Activated CD8-positive, alpha-beta T cell treated with anti-CD3 and anti-CD28 coated beads, Interleukin-2, amount 10 ng/mL, durations not matched to agents 7 days and 5 days (primary cell): ENCODE results near the gene MTCP1. TPM values are rescaled to one million over a fixed set of nuclear protein-coding genes. Genes with fewer than 3 reads are reported as not detected.

Source experiments
- ATAC-seq: fragments of 150-1000 bp; cut with Tn5 transposase; one replicate; pipeline ENCODE4 v1.10.0; 2021; ENCODE audit warnings: moderate library complexity
- CTCF ChIA-PET: fragments of 350-600 bp; sonication (Branson Sonifier 250); formaldehyde crosslinking; loops from one replicate; lab custom pipeline; 2021; ENCODE audit warnings: antibody characterized with exemption; lab: Charles Lee
- POLR2A ChIA-PET: fragments of 350-600 bp; sonication (Branson Sonifier 250); formaldehyde crosslinking; loops from one replicate; lab custom pipeline; 2021; ENCODE audit warnings: antibody characterized with exemption; lab: Charles Lee
- DNase-seq: peaks from one replicate; pipeline ENCODE4 v3.0.0-alpha.2; 2020
- H3K27ac Mint-ChIP-seq: one replicate; pipeline ENCODE4 v1.8.0; 2021; ENCODE audit warnings: mild to moderate bottlenecking, mixed read lengths
- H3K27me3 Mint-ChIP-seq: one replicate; pipeline ENCODE4 v1.8.0; 2021; ENCODE audit warnings: low read depth, mixed read lengths
- H3K36me3 Mint-ChIP-seq: one replicate; pipeline ENCODE4 v1.8.0; 2021; ENCODE audit warnings: low read depth, mixed read lengths
- H3K4me1 Mint-ChIP-seq: one replicate; pipeline ENCODE4 v1.8.0; 2021; ENCODE audit warnings: low read depth, mixed read lengths
- H3K4me3 Mint-ChIP-seq: one replicate; pipeline ENCODE4 v1.8.0; 2021; ENCODE audit warnings: mild to moderate bottlenecking, mixed read lengths
- H3K9me3 Mint-ChIP-seq: one replicate; pipeline ENCODE4 v1.8.0; 2022; ENCODE audit warnings: mixed read lengths; ENCODE audit not compliant: insufficient read depth
- total RNA-seq, 2 experiments: library from RNA; stranded (reverse); gene quantifications; one replicate each; pipeline ENCODE4 v1.2.3, GENCODE V29; 2021

MTCP1 gene
- total RNA-seq, 2 experiments from 2014 or later = 20.2 to 21.4 TPM

DNA sequence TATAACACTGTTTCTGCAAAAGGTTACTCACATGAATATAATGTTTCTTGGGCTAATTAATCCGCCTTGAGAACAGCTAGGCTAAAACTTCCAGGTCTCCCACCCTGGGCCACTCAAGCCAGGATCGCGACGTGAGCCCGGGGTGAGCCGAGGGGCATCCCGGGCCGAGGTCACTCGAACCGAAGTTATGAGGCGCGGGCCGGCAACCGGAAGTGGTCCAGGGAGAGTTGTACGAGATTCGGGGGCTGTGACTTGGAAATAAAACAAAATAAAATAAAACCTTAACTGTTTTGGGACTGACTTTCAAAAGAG lies 317 bp downstream of the MTCP1 start:
- DNase-seq (no peak), ATAC-seq (peak; percentile 3)
- no peaks in the 10 kb centered on the region for H3K9me3 Mint-ChIP-seq
- H3K27ac Mint-ChIP-seq = peak overlapping the region; percentile 92
- H3K4me1 Mint-ChIP-seq = peaks cover 44% of the 10 kb centered on the region
- ChIA-PET POLR2A (interaction anchor here (0.5 to 1.1 kb wide), 3 partner anchors 44 to 564 kb away, joined by 3 read pairs; partner anchors contain the start of gene FUNDC2), CTCF (interaction anchor here (2.8 kb wide), 1 partner anchor 13 kb away, joined by 16 read pairs; no protein-coding TSS in a partner anchor)
- H3K4me3 Mint-ChIP-seq = peak overlapping the region; percentile 82
- H3K36me3 Mint-ChIP-seq = peaks cover 31% of the 10 kb centered on the region
- H3K27me3 Mint-ChIP-seq = no peaks in the 10 kb centered on the region

DNA sequence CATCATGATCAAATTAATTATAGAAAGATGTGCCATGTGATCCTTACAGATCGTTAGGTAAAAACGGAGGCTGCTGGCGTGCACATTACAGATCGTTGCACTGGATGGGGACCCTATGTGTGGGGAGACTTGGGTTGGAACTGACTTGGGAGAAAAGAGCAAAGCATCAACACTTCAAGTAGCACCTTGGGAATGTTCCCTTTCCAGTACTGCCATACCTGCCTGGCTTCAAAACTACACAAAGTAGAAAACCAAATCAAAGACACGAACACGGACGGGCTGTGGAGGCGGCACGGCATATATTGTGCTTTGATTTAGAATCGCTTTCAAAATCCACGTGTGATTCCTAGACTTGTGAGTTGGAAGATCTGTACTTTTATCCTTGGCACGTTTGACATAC lies 898 bp downstream of the MTCP1 start:
- Mint-ChIP-seq H3K4me3 (peak overlapping the region; percentile 82), H3K9me3 (no peaks in the 10 kb centered on the region), H3K27me3 (no peaks in the 10 kb centered on the region), H3K4me1 (peaks cover 38% of the 10 kb centered on the region), H3K27ac (peak overlapping the region; percentile 92), H3K36me3 (peaks cover 25% of the 10 kb centered on the region)
- ChIA-PET POLR2A (interaction anchor here (0.5 to 1.1 kb wide), 3 partner anchors 43 to 564 kb away, joined by 3 read pairs; partner anchors contain the start of gene FUNDC2), CTCF (interaction anchor here (2.8 kb wide), 1 partner anchor 12 kb away, joined by 16 read pairs; no protein-coding TSS in a partner anchor)
- no peak for DNase-seq
- no peak for ATAC-seq

DNA sequence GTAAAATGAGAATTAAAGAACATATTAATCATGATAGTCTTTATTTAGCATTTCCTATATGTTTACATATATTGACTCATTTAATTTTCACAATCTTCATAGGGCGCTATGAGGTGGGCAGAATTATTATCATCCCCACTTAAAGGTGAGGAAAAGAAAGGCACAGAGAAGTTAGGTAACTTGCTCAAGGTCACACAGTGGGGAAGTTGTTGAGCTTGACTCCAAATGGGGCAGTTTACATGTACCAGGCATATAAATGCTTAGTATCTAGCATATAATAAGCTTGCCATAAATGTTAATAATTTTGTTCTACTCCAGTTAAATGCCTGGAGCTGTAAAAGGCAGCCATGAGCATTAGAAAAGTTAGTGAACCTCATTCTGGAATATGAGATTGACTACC lies 1.5 kb downstream of the MTCP1 start:
- no peak overlapping the region for H3K27ac Mint-ChIP-seq
- POLR2A ChIA-PET = interaction anchor here (0.8 kb wide), 1 partner anchor 43 kb away, joined by 3 read pairs; the partner anchor contains the start of gene FUNDC2

DNA sequence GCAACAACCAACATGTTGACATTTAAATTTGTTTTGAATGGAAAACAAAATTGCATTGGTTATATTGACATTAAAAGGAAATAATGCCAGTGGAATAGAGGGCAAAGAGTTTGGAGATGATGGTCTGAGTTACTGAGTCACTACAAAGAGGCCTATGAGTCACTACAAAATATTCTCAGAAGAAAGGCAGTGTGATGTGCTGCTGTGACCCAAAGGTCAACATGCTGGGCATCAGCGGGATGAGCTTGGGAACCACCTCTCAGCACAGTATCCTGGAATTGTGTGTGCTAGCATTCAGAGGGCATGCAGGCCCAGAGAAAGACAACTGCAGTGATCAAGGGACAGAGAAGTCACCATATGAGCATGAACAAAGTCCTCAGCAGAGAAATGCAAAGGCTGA lies 2.8 kb downstream of the MTCP1 start:
- Mint-ChIP-seq H3K27ac (no peak overlapping the region), H3K4me3 (peak overlapping the region; percentile 31), H3K36me3 (peaks cover 12% of the 10 kb centered on the region), H3K27me3 (no peaks in the 10 kb centered on the region), H3K9me3 (no peaks in the 10 kb centered on the region), H3K4me1 (peaks cover 25% of the 10 kb centered on the region)
- ChIA-PET CTCF (interaction anchor here (2.8 kb wide), 1 partner anchor 10 kb away, joined by 16 read pairs; no protein-coding TSS in a partner anchor), POLR2A (interaction anchor here (0.6 kb wide), 1 partner anchor 40 kb away, joined by 3 read pairs; no protein-coding TSS in a partner anchor)
- DNase-seq (no peak), ATAC-seq (no peak)

More for the DNA sequence above, 1.5 kb downstream of the MTCP1 start:
- no peaks in the 10 kb centered on the region for H3K27me3 Mint-ChIP-seq
- peaks cover 24% of the 10 kb centered on the region for H3K36me3 Mint-ChIP-seq
- no peak for DNase-seq
- no peaks in the 10 kb centered on the region for H3K9me3 Mint-ChIP-seq
- peak overlapping the region; percentile 82 for H3K4me3 Mint-ChIP-seq
- peaks cover 37% of the 10 kb centered on the region for H3K4me1 Mint-ChIP-seq
- CTCF ChIA-PET = interaction anchor here (2.8 kb wide), 1 partner anchor 12 kb away, joined by 16 read pairs; no protein-coding TSS in a partner anchor
- no peak for ATAC-seq

DNA sequence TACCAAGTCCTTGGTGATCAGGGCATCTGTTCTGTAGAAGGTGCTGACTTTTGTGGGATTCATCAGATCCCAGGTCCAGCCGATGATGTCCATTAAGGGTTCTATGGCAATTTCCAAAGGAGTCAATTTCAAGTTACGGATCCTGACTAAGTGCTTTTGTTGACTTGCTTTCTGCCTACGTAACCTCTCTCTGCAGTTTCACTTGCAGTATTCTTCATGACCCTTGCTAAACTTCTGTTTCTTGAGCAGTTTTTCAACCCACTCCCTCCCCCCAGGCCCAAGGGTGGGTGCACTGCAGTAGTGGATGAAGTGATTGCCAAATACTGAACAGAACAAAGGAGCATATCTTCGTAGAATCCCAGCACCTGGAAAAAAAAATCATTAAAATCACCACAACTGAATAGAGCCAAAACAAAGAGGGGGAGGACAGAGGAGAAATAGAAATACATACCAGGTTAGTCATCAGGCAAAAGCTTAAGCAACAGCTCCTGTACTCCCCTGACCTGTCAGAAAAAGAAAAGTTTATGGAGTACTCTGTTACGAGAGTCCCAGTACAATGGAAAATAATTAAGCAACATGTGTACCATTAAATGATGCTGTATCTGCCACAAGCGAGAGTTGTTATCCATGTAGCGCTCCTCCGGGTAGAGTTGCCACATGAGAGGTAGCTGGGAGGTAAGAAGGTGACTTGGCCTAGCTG lies 5.8 kb downstream of the MTCP1 start:
- peaks cover 12% of the 10 kb centered on the region for H3K4me1 Mint-ChIP-seq
- no peak overlapping the region for H3K27ac Mint-ChIP-seq
- H3K27me3 Mint-ChIP-seq = no peaks in the 10 kb centered on the region
- CTCF ChIA-PET = interaction anchor here (2.3 kb wide), 1 partner anchor 8 kb away, joined by 9 read pairs; no protein-coding TSS in a partner anchor
- no peak for ATAC-seq
- H3K36me3 Mint-ChIP-seq = peaks cover 9% of the 10 kb centered on the region
- H3K4me3 Mint-ChIP-seq = no peak overlapping the region
- POLR2A ChIA-PET = no interaction called here
- H3K9me3 Mint-ChIP-seq = no peaks in the 10 kb centered on the region
- DNase-seq = no peak

DNA sequence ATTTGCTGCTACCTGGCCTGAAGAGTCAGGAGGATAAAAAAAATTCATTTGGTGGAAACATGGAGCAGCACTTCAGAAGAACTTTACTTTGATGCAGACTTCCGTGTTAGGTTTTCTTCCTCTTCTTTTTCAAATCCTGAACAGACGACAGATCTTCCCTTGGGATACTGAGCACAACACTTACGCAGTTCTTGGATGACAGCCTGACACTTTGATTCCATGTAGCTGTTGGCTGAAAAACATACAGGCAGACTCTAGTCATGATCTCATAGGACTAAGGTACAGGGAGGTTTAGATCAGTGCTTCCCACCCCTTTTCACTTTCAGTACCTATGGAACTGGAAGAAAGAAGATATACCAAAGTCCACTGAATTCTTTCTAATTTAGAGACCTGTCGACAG lies 9.2 kb downstream of the MTCP1 start:
- DNase-seq (no peak), ATAC-seq (no peak)
- H3K9me3 Mint-ChIP-seq = no peaks in the 10 kb centered on the region
- no peak overlapping the region for H3K4me3 Mint-ChIP-seq
- POLR2A ChIA-PET = interaction anchor here (1.0 kb wide), 1 partner anchor 10 kb away, joined by 3 read pairs; the partner anchor contains the start of gene BRCC3
- CTCF ChIA-PET = interaction anchor here (1.0 to 2.1 kb wide), 3 partner anchors 13 to 81 kb away, joined by 3 to 12 read pairs (median 5); no protein-coding TSS in a partner anchor
- H3K27ac Mint-ChIP-seq = no peak overlapping the region
- peaks cover 6% of the 10 kb centered on the region for H3K36me3 Mint-ChIP-seq
- H3K27me3 Mint-ChIP-seq = no peaks in the 10 kb centered on the region
- H3K4me1 Mint-ChIP-seq = peaks cover 16% of the 10 kb centered on the region

DNA sequence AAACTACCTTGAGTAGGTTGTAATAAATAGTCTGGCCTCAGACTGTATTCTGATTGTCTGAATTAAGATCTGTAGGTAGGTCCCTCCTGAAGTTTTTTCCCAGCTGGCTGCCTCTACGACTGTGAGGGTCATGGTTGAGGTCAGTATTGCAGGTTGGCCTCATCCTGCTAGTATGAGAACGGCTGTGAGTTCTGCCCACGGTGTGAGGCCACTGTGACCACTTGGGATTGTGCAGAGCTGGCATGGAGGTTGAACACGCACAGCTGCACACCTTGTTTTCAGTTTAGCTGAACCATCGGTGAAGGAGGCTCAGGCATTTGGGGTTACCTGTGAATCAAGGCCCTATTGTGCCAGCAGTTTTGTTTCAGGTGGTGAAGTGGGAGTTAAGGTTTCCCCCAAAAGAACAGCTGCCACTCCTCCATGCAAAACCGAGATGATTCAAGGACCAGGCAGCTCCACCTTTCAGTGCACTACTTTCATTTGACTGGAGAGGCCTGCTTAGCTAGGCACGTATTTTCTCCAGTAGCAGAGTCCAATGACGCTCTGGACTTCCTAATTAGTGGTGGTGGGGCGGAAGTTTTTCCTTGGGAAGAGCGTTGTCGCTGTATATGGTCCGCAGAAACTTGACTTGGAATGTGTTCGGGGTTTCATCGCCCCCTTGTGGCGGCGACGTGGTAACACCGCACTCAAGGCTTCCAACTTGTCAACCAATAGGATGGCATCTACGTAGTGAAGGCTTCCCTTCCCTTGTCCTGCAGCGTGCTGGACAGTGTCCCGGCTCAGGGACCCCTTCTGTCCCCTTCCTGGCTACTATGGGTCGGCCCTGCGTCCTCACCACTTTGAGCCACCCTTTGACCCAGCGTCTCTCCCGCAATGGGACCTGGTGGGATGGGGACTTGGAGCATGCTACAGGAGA lies 13.8 kb downstream of the MTCP1 start:
- H3K9me3 Mint-ChIP-seq = no peaks in the 10 kb centered on the region
- ATAC-seq = peak; percentile 82
- H3K36me3 Mint-ChIP-seq = peaks cover 20% of the 10 kb centered on the region
- POLR2A ChIA-PET = no interaction called here
- DNase-seq = peak; percentile 62
- H3K27me3 Mint-ChIP-seq = no peaks in the 10 kb centered on the region
- peaks cover 36% of the 10 kb centered on the region for H3K4me1 Mint-ChIP-seq
- H3K4me3 Mint-ChIP-seq = peak overlapping the region; percentile 60
- peak overlapping the region; percentile 77 for H3K27ac Mint-ChIP-seq
- CTCF ChIA-PET = interaction anchor here (0.6 to 3.3 kb wide), 23 partner anchors 8 to 158 kb away, joined by 3 to 19 read pairs (median 8); partner anchors contain the start of gene FUNDC2

DNA sequence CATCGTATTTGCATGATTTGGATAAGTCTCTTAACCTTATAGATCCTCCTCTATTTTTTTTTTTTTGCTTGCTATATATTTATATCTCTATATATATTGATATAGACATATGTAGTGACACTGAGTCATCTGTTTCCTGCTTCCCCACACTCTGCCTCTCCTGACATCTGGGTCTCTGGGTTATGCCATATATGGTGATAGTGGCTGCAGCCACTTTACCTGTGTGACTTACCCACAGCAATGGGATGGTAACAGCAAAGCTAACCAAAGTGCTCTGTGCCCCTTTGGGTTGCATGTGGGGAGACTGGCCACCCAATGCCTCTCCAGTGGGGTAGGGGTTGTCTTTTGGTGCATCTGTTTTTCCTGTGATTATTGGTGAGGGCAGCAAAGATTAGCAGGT lies 14.5 kb downstream of the MTCP1 start:
- Mint-ChIP-seq H3K27me3 (no peaks in the 10 kb centered on the region), H3K4me3 (peak overlapping the region; percentile 60), H3K27ac (peak overlapping the region; percentile 77), H3K4me1 (peaks cover 41% of the 10 kb centered on the region), H3K9me3 (no peaks in the 10 kb centered on the region), H3K36me3 (peaks cover 22% of the 10 kb centered on the region)
- peak; percentile 73 for ATAC-seq
- ChIA-PET POLR2A (no interaction called here), CTCF (interaction anchor here (0.8 to 3.3 kb wide), 21 partner anchors 8 to 158 kb away, joined by 3 to 19 read pairs (median 9); partner anchors contain the start of gene FUNDC2)
- DNase-seq = peak; percentile 29

DNA sequence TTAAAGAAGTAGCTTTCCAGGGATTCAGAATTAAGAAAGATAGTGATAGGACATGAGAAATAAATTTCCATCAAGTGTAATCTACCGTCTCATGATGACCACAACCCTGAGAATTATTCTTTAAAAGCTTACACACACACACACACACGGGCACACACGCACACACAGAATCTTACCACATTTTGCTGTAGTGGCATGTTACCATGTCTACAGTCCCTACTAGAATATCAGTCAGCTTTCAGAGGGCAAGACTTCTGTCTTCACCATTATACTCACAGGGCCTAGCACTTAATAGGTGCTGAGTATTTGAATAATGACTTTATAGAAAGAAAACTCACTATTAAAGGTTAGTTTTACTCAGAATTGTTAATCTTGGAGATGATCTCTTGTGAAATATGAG lies 15.4 kb downstream of the MTCP1 start:
- Mint-ChIP-seq H3K4me1 (peaks cover 51% of the 10 kb centered on the region), H3K4me3 (no peak overlapping the region), H3K36me3 (peaks cover 22% of the 10 kb centered on the region), H3K27ac (no peak overlapping the region), H3K9me3 (no peaks in the 10 kb centered on the region), H3K27me3 (no peaks in the 10 kb centered on the region)
- ATAC-seq (no peak), DNase-seq (no peak)
- POLR2A ChIA-PET = no interaction called here
- CTCF ChIA-PET = interaction anchor here (0.8 to 1.3 kb wide), 2 partner anchors 75 to 138 kb away, joined by 3 to 4 read pairs; no protein-coding TSS in a partner anchor

DNA sequence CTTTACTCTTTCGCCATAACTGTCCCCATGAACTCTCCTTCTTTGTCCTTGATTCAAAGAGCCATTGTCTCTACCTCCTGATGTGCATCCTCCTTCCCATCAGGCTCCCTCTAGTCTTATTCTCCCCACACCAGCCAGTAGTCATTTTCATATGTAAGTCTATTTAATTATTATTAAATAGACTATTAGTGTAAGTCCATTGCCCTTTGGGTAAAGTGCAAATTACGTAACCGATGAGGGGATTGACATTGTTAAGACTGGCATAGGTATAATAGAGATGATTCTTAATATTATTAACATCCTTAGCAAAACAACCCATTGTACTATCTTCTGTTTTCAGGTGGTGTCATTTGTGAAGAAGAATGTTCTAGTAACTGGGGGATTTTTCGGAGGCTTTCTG lies 16.7 kb downstream of the MTCP1 start:
- ChIA-PET POLR2A (no interaction called here), CTCF (no interaction called here)
- Mint-ChIP-seq H3K9me3 (no peaks in the 10 kb centered on the region), H3K4me1 (peaks cover 58% of the 10 kb centered on the region), H3K27me3 (no peaks in the 10 kb centered on the region), H3K4me3 (no peak overlapping the region), H3K36me3 (peaks cover 25% of the 10 kb centered on the region), H3K27ac (no peak overlapping the region)
- ATAC-seq (no peak), DNase-seq (no peak)

DNA sequence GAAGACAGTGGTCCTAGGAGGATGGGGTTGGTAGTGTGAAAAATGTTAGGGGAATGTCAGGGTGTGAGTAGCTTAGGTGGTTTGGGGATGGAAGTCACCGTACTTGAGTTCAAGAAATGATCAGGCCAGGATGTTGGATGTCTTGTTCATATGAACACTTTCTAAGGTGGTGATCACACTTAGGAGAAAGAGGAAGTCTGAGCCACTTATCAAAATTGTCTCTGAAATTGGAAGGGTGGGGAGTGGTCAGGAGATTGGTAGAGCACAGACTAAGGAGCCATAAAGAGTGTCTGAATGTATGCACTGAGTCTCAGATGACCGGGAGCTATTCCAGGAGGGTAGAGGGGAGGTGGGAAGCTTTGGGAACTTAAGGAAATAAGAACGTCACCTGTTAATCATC lies 17.3 kb downstream of the MTCP1 start:
- DNase-seq = no peak
- POLR2A ChIA-PET = no interaction called here
- CTCF ChIA-PET = no interaction called here
- Mint-ChIP-seq H3K4me3 (no peak overlapping the region), H3K27me3 (no peaks in the 10 kb centered on the region), H3K4me1 (peaks cover 64% of the 10 kb centered on the region), H3K9me3 (no peaks in the 10 kb centered on the region), H3K27ac (peak overlapping the region; percentile 32), H3K36me3 (peaks cover 28% of the 10 kb centered on the region)
- no peak for ATAC-seq
